GM04504 (cell line): ENCODE data around the gene MEGF8.
"Not testable (repeated sequence)": the region's sequence is repeated elsewhere in the genome, so short reads cannot be mapped to it uniquely, and the experiment has no call there.

ENCODE experiments used
- DNase-seq: peaks from one replicate; pipeline ENCODE4 v3.0.0-alpha.2; 2012; ENCODE audit warnings: low read depth

Gene MEGF8

GRCh38 chr19:42333018-42333417 is 7.6 kb downstream of the MEGF8 start:
- DNase-seq = no peak

GRCh38 chr19:42333975-42334696 is 8.7 kb downstream of the MEGF8 start:
- no peak for DNase-seq

GRCh38 chr19:42334697-42335373 is 9.4 kb downstream of the MEGF8 start:
- no peak for DNase-seq

GRCh38 chr19:42335374-42335936 is 10.0 kb downstream of the MEGF8 start:
- no peak for DNase-seq

- no peak for DNase-seq
These were observed 10.5 kb downstream of the MEGF8 start for GRCh38 chr19:42335971-42336370.

- DNase-seq = not testable (repeated sequence)
These were observed 13.9 kb downstream of the MEGF8 start for GRCh38 chr19:42339126-42339860.

- DNase-seq = not testable (repeated sequence)
These were observed 14.5 kb downstream of the MEGF8 start for GRCh38 chr19:42339922-42340321.

- no peak for DNase-seq
These were observed 18.1 kb downstream of the MEGF8 start for GRCh38 chr19:42343344-42344110.

- DNase-seq = no peak
These were observed 19.0 kb downstream of the MEGF8 start for GRCh38 chr19:42344336-42344893.

GRCh38 chr19:42345191-42345812 is 19.9 kb downstream of the MEGF8 start:
- DNase-seq = no peak

- DNase-seq = no peak
These were observed 22.8 kb downstream of the MEGF8 start for GRCh38 chr19:42348211-42348610.

- no peak for DNase-seq
These were observed 24.1 kb downstream of the MEGF8 start for GRCh38 chr19:42349378-42350107.

GRCh38 chr19:42350417-42350816 is 25.0 kb downstream of the MEGF8 start:
- no peak for DNase-seq

GRCh38 chr19:42351079-42351735 is 25.8 kb downstream of the MEGF8 start:
- DNase-seq = no peak

- no peak for DNase-seq
These were observed 27.1 kb downstream of the MEGF8 start for GRCh38 chr19:42352301-42353259.

- DNase-seq = no peak
These were observed 28.0 kb downstream of the MEGF8 start for GRCh38 chr19:42353341-42354015.

GRCh38 chr19:42355896-42356295 is 30.5 kb downstream of the MEGF8 start:
- no peak for DNase-seq

GRCh38 chr19:42356686-42357085 is 31.3 kb downstream of the MEGF8 start:
- DNase-seq = no peak
